ENCODE data around the gene ATP5PD. TPM values are rescaled to one million over a fixed set of nuclear protein-coding genes. Genes with fewer than 3 reads are reported as not detected.
A peak's percentile ranks its signal among the peaks of the same experiment; 100 is the strongest.

ATP5PD gene
- total RNA-seq, 1 donor from 2014 or later = 239 TPM

- Mint-ChIP-seq H3K36me3 (ENCODE audit: low read depth, unreplicated experiment) (peaks cover 2% of the 10 kb centered on the region), H3K4me1 (ENCODE audit: low read depth, unreplicated experiment) (peaks cover 43% of the 10 kb centered on the region), H3K27ac (ENCODE audit: unreplicated experiment) (peak within 1 kb of the TSS; percentile 95), H3K9me3 (ENCODE audit: unreplicated experiment) (no peaks in the 10 kb centered on the region), H3K27me3 (ENCODE audit: low read depth, unreplicated experiment) (no peaks in the 10 kb centered on the region), H3K4me3 (ENCODE audit: unreplicated experiment) (peak within 1 kb of the TSS; percentile 83)
- no peaks in the 10 kb centered on the region for H3K9me3 ChIP-seq (ENCODE audit: insufficient read depth, low read depth, low read length)
- H3K36me3 ChIP-seq (ENCODE audit: insufficient read depth, low read length) = no peaks in the 10 kb centered on the region
- H4K20me1 ChIP-seq (ENCODE audit: insufficient read depth, low read length) = no peaks in the 10 kb centered on the region
- peaks cover 26% of the 10 kb centered on the region for H3K4me1 ChIP-seq (ENCODE audit: insufficient read depth, low read length)
- DNase-seq (ENCODE audit: low read depth) (peak; percentile 58), FAIRE-seq (no peak)
- H3K4me3 ChIP-seq (ENCODE audit: insufficient read depth, low read depth, low read length) = peak within 1 kb of the TSS; percentile 53
- peak within 1 kb of the TSS; percentile 84 for H2AFZ ChIP-seq (ENCODE audit: low read depth, low read length)
- no peaks in the 10 kb centered on the region for H3K27me3 ChIP-seq (ENCODE audit: insufficient read depth, low read length)
- H3K27ac ChIP-seq (ENCODE audit: low read depth, low read length) = peak within 1 kb of the TSS; percentile 17
- H3K9ac ChIP-seq (ENCODE audit: low read length) = peak within 1 kb of the TSS; percentile 72
- peak within 1 kb of the TSS; percentile 85 for H3K4me2 ChIP-seq (ENCODE audit: low read length)
- H3K79me2 ChIP-seq (ENCODE audit: insufficient read depth, low read length) = no peaks in the 10 kb centered on the region
- no peak for TF ChIP-seq CTCF (IDR thresholded peaks at IDR 0.05; ENCODE audit: insufficient read depth, low read depth, low read length)
- no peak for TF ChIP-seq EZH2 (IDR thresholded peaks at IDR 0.05; ENCODE audit: insufficient read depth, low read length)
Measured at GRCh38 chr17:75087558-75088453, 41.0 kb upstream of the ATP5PD start, which contains the start of gene SLC16A5. TSS of gene SLC16A5 (plus strand) at chr17:75087954. CDS start at chr17:75093637, 5,683 bp downstream.

- Mint-ChIP-seq H3K4me1 (ENCODE audit: low read depth, unreplicated experiment) (peaks cover 39% of the 10 kb centered on the region), H3K9me3 (ENCODE audit: unreplicated experiment) (no peaks in the 10 kb centered on the region), H3K36me3 (ENCODE audit: low read depth, unreplicated experiment) (peaks cover 2% of the 10 kb centered on the region), H3K27ac (ENCODE audit: unreplicated experiment) (peak overlapping the region; percentile 95), H3K27me3 (ENCODE audit: low read depth, unreplicated experiment) (peaks cover under 1% of the 10 kb centered on the region), H3K4me3 (ENCODE audit: unreplicated experiment) (peak overlapping the region; percentile 80)
- Histone ChIP-seq H3K9ac (ENCODE audit: low read length) (peak overlapping the region; percentile 72), H4K20me1 (ENCODE audit: insufficient read depth, low read length) (no peaks in the 10 kb centered on the region), H3K27me3 (ENCODE audit: insufficient read depth, low read length) (no peaks in the 10 kb centered on the region), H3K27ac (ENCODE audit: low read depth, low read length) (peak overlapping the region; percentile 17), H3K4me2 (ENCODE audit: low read length) (peak overlapping the region; percentile 85), H3K4me3 (ENCODE audit: insufficient read depth, low read depth, low read length) (peak overlapping the region; percentile 53), H3K9me3 (ENCODE audit: insufficient read depth, low read depth, low read length) (no peaks in the 10 kb centered on the region), H2AFZ (ENCODE audit: low read depth, low read length) (peak overlapping the region; percentile 84), H3K36me3 (ENCODE audit: insufficient read depth, low read length) (no peaks in the 10 kb centered on the region), H3K4me1 (ENCODE audit: insufficient read depth, low read length) (peaks cover 26% of the 10 kb centered on the region), H3K79me2 (ENCODE audit: insufficient read depth, low read length) (no peaks in the 10 kb centered on the region)
- TF ChIP-seq EZH2 (IDR thresholded peaks at IDR 0.05; ENCODE audit: insufficient read depth, low read length) (no peak), CTCF (IDR thresholded peaks at IDR 0.05; ENCODE audit: insufficient read depth, low read depth, low read length) (no peak)
- DNase-seq (ENCODE audit: low read depth) (no peak), FAIRE-seq (no peak)
Measured at GRCh38 chr17:75087182-75087557, 40.4 kb upstream of the ATP5PD start.

All from astrocyte (in vitro differentiated cells and primary cell).